HG03575 (cell line): ENCODE data around the gene NDUFA11.

Experiments
- ATAC-seq: cut with Tn5 transposase; IDR thresholded peaks from one replicate; pipeline ENCODE4 v1.9.1; 2021; ENCODE audit not compliant: unreplicated experiment, insufficient number of reproducible peaks, low FRiP score; ENCODE audit errors: extremely low read depth

Gene NDUFA11

GRCh38 chr19:5913739-5914357, 10.3 kb upstream of the NDUFA11 start, which contains the start of gene CAPS:
Gene CAPS (plus strand): TSS chr19:5914254. CDS start chr19:5914407, 153 bp downstream.
- ATAC-seq: no peak

DNA sequence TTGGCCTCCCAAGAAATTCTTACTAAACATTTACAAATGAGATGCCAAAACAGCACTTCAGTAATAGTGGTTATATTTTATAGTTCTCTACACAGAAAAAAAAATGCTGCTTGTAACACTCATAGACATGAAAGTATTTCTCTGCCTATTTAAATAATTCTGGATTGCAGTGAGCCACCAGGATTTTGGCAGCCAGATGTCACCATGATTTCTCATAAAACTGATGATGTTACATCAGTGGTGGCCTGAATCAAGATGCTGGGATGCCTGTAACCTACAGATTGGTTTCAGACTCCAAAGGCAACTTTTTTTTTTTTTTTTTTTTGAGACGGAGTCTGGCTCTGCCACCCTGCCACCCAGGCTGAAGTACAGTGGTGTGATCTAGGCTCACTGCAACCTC, 7.8 kb upstream of the NDUFA11 start:
- no peak for ATAC-seq

GRCh38 chr19:5910638-5910907, 7.0 kb upstream of the NDUFA11 start:
- ATAC-seq: no peak

GRCh38 chr19:5908773-5909442, 5.3 kb upstream of the NDUFA11 start:
- ATAC-seq: no peak

GRCh38 chr19:5907241-5907640, 3.7 kb upstream of the NDUFA11 start:
- no peak for ATAC-seq

GRCh38 chr19:5905114-5905778, 1.7 kb upstream of the NDUFA11 start:
- ATAC-seq: no peak

- ATAC-seq: peak; percentile 67
Observed at GRCh38 chr19:5904352-5905113, 943 bp upstream of the NDUFA11 start, which contains the start of gene VMAC. Gene VMAC (plus strand): TSS chr19:5904872. CDS start chr19:5904891, 19 bp downstream.

- no peak for ATAC-seq
Observed at GRCh38 chr19:5903056-5903623, 450 bp downstream of the NDUFA11 start.

DNA sequence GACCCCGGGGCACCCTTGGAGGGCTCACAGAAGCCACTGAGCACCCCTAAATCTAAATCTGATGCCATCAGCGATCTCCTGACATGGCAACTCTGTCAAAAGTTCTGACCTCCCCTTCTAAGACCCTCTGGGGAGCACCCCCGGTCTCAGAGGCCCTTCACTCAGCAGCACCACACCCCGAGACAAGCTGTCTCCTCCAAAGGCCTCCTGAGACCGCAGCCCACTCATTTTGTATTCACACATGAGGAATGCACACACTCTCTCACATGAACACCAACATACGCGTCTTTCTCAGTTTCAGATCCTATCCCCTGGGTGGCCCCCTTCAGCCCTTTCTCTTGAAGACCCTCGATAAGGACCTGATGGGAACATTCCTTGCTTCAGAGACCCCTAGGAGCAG, 2.6 kb downstream of the NDUFA11 start:
- no peak for ATAC-seq

DNA sequence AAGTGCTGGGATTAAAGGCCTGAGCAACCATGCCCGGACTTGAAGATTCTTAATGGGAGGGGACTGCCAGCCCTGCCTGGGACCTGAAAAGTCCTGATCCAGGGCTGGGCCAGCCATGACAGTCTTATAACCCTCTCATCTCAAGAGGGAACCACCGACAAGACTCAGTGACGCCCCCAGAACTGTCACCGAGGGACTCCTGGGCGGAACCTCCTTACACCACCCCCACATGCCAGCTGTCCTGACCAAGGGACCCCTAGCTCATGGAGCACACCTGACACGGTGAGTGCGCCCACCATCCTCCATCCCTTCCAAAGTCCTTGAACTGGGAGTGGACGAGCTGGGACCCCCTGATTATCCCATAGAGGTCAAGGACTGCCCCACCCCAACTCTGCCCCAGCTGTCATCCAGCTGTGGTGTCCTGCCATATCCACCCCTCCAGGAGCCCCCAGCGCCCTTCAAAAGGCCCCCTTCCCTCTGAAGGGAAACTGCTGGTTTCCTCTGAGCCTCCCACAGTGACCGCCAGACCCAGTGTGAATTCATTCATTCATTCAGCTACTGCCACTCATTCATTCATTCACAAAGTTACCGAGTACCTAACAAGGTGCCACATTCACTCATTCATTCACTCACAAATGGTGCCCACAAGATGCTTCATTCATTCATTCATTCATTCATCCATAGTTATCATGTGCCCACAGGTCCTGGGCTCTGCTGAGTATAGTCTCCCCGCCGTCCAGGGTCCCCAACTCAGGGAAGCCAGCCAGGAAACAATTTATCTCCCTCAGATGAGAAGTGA, 3.7 kb downstream of the NDUFA11 start:
- ATAC-seq: no peak

DNA sequence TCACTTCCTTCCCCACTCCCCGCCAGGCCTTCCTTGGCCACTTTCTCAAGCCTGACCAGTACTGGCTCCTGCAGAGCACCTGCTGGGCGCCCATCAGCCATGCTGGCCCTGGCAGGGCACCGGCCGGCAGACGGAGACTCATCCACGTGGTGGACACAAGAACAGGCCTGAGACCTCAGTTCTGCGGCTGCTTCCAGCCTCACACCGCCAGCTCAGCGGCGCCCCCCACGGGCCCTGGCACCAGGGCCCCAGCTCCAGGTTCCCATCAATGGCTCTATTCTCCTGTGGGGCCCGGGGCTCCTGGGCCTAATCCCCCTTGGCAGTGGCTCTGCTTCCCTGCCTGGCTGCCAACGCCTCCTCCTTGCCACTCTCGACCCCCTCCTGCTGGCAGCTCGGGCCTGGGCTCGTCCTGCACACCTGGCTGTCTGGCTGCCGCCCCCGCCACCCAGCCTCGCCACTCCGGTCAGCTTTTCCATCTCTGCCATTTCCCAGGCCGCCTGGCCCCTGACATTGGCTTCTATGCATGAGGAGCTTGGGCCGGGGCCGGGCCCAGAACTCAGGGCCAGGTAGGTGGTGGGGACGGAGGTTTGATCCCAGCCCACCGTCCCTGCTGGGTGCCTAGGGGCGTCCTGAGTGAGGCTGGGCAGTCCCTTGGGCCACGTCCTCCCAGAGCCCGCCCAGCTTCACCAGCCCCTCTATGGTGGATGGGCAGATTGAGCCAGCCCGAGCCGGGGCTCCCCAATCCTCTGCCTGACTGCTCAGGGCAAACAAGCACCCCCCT, 6.2 kb downstream of the NDUFA11 start:
- no peak for ATAC-seq

DNA sequence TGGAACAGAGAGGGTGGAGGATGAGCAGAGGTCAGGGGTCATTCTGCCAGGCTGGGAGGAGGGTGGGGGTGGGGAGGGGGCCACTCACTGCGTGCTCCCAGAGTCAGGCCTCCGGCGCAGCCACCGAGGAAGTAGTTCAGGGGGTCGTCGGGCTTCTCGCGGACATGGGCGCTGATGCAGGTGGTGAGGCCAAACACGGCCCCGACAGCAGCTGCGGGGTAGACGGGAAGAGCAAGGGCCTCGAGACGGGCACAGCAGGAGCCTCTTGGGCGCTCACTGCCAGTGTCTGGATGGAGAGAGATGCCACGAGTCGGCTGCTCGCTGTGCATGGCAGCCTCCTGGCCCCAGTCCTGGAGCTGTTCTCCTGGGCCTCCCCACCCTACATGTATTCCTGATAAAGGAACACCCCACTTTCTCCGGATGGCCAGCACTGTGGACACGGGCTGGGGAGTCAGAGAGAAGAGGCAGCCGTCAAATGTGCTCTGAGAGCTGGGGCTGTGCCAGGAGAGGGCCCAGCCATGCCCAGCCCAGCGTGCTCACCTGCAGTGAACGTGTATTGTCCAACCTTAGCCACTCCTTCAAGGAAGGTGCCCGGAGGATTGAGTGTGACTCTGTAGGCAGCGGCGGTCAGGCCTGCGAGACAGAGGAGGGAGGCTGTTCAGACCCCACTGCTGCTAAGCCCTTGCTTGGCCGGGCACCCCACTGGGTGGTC, 7.1 kb downstream of the NDUFA11 start:
- no peak for ATAC-seq

- no peak for ATAC-seq
Observed at GRCh38 chr19:5895890-5896289, 7.7 kb downstream of the NDUFA11 start.

DNA sequence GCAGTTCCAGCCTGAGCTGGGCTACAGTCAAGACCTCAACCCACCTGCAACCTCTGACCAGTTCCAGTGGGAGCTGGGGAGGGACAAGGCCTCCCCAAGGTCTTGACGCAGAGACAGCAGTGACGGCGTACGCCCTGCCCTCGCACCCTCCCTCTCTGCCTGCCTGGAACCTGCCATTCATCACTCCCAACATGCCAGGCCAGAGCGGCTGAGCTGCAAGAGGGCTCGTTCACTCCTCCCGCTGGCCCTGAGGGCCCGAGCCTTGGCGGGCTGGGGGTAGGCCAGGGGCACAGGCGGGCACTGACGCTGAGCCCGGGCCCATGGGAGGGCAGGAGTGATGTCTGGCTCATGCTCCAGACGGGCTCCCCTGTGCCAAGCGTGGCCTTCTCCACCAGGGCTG, 8.2 kb downstream of the NDUFA11 start:
- ATAC-seq: no peak

GRCh38 chr19:5894704-5895349, 8.8 kb downstream of the NDUFA11 start:
- no peak for ATAC-seq

- ATAC-seq: no peak
Observed at GRCh38 chr19:5893907-5894703, 9.5 kb downstream of the NDUFA11 start.
